Measurements from ENCODE around the gene GTPBP2. TPM values are rescaled to one million over a fixed set of nuclear protein-coding genes. Genes with fewer than 3 reads are reported as not detected.

The GTPBP2 gene
- total and polyA plus RNA-seq, 2 of the 13 experiments (the other 11 are each of a cell fraction or from before 2014, with no cell fraction given) = 26.9 to 88.2 TPM

- TF ChIP-seq NFAT5 (CRISPR knock-in tag; IDR thresholded peaks at IDR 0.05) (no peak), DZIP1 (CRISPR knock-in tag; IDR thresholded peaks at IDR 0.05) (peak; percentile 93; the same call in 1 of the 2 replicates), FOSL1 (CRISPR knock-in tag; IDR thresholded peaks at IDR 0.05; ENCODE audit: borderline replicate concordance) (no peak), MEIS1 (CRISPR knock-in tag; IDR thresholded peaks at IDR 0.05; ENCODE audit: borderline replicate concordance) (peak; percentile 86), ZNF205 (CRISPR knock-in tag; IDR thresholded peaks at IDR 0.05) (0 out of 2 replicates have a peak, but pooled peaks have one; percentile 61), FOXO4 (CRISPR knock-in tag; conservative IDR thresholded peaks at IDR 0.05) (0 out of 2 replicates have a peak, but pooled peaks have one; percentile 74), MTERF4 (CRISPR knock-in tag; IDR thresholded peaks at IDR 0.05) (no peak), SIX1 (CRISPR knock-in tag; IDR thresholded peaks at IDR 0.05; ENCODE audit: borderline replicate concordance) (0 out of 2 replicates have a peak, but pooled peaks have one; percentile 33), PREB (CRISPR knock-in tag; IDR thresholded peaks at IDR 0.05) (no peak), ZMYM3 (CRISPR knock-in tag; IDR thresholded peaks at IDR 0.05) (peak; percentile 76; the same call in 1 of the 2 replicates), PRMT3 (CRISPR knock-in tag; IDR thresholded peaks at IDR 0.05; ENCODE audit: borderline replicate concordance, low read depth) (peak; percentile 19; the same call in 1 of the 2 replicates), GABPB1 (CRISPR knock-in tag; IDR thresholded peaks at IDR 0.05) (peak; percentile 46; the same call in 1 of the 2 replicates), CENPX (CRISPR knock-in tag; IDR thresholded peaks at IDR 0.05) (no peak), ZNF549 (CRISPR knock-in tag; IDR thresholded peaks at IDR 0.05) (no peak), SOX5 (CRISPR knock-in tag; IDR thresholded peaks at IDR 0.05; ENCODE audit: borderline replicate concordance) (peak; percentile 74; the same call in 1 of the 2 replicates)
Observed at GRCh38 chr6:43668151-43669028, 39.3 kb upstream of the GTPBP2 start (continued).
